H1 (cell line): ENCODE measurements around the gene PPIL3. TPM values are rescaled to one million over a fixed set of nuclear protein-coding genes. Genes with fewer than 3 reads are reported as not detected.
"Not testable (repeated sequence)": the region's sequence is repeated elsewhere in the genome, so short reads cannot be mapped to it uniquely, and the experiment has no call there.

ENCODE experiments used
- CTCF ChIA-PET: fragments of 300-600 bp; sonication (Branson Sonifier 250); formaldehyde crosslinking; loops from one replicate; lab custom pipeline; 2021; ENCODE audit not compliant: partially characterized antibody; lab: Charles Lee
- POLR2A ChIA-PET: fragments of 300-600 bp; sonication (Branson Sonifier 250); formaldehyde crosslinking; loops from one replicate; lab custom pipeline; 2021; ENCODE audit warnings: inconsistent platforms; ENCODE audit not compliant: partially characterized antibody; lab: Charles Lee
- DNase-seq, 2 experiments: peaks; one replicate each; pipeline versions ENCODE4 v3.0.0 to v3.0.0-alpha.2; 2010 to 2022; ENCODE audit warnings: low spot score in 2 of 2, low read depth in 1 of 2, mixed read lengths in 1 of 2
- FAIRE-seq: peaks from 2 replicates; lab custom pipeline; 2011; peaks lifted over from hg19 to GRCh38; lab: Jason Lieb, UNC
- H2AFZ ChIP-seq: 2 replicates; pipeline ENCODE4 v1.8.1; 2012; ENCODE audit warnings: low read length, inconsistent platforms
- H2AK5ac ChIP-seq: 2 replicates; pipeline ENCODE4 v1.6.1; 2013; ENCODE audit warnings: low read depth, low read length
- H2BK120ac ChIP-seq: replicated peaks from 2 replicates; pipeline ENCODE3; 2013; ENCODE audit warnings: low read depth, low read length, inconsistent platforms
- H2BK12ac ChIP-seq: 2 replicates; pipeline ENCODE4 v1.6.1; 2013; ENCODE audit warnings: low read depth, low read length
- H2BK15ac ChIP-seq: 2 replicates; pipeline ENCODE4 v1.6.1; 2013; ENCODE audit warnings: low read length
- H2BK20ac ChIP-seq: 2 replicates; pipeline ENCODE4 v1.6.1; 2013; ENCODE audit warnings: low read length
- H2BK5ac ChIP-seq: 2 replicates; pipeline ENCODE4 v1.6.1; 2013; ENCODE audit warnings: low read depth, low read length
- H3K14ac ChIP-seq: 2 replicates; pipeline ENCODE4 v1.6.1; 2013; ENCODE audit warnings: inconsistent platforms; ENCODE audit not compliant: insufficient read length
- H3K18ac ChIP-seq: 2 replicates; pipeline ENCODE4 v1.6.1; 2013; ENCODE audit warnings: low read length; ENCODE audit errors: extremely low read depth
- H3K23ac ChIP-seq: 2 replicates; pipeline ENCODE4 v1.6.1; 2013; ENCODE audit warnings: inconsistent platforms; ENCODE audit not compliant: insufficient read length
- H3K23me2 ChIP-seq: 2 replicates; pipeline ENCODE4 v1.6.1; 2013; ENCODE audit warnings: low read depth, low read length
- H3K27ac ChIP-seq: 2 replicates; pipeline ENCODE4 v1.6.1; 2011; ENCODE audit warnings: low read depth, low read length, inconsistent platforms
- H3K27me3 ChIP-seq, 4 experiments: replicated peaks in 1 of 4; 1 replicate in 1 of 4; 2 replicates in 3 of 4; pipeline versions ENCODE4 v1.6.1 to v1.8.1; 2011 to 2013; ENCODE audit warnings: low read length in 3 of 4, mild to moderate bottlenecking in 3 of 4, inconsistent platforms in 2 of 4, mixed read lengths in 2 of 4, moderate library complexity in 1 of 4; ENCODE audit not compliant: control insufficient read depth in 3 of 4, insufficient read depth in 3 of 4; ENCODE audit errors: extremely low read depth in 1 of 4
- H3K36me3 ChIP-seq, 4 experiments: 2 replicates each; pipeline versions ENCODE4 v1.6.1 to v1.8.1; 2011 to 2013; ENCODE audit warnings: mild to moderate bottlenecking in 4 of 4, low read length in 3 of 4, moderate library complexity in 2 of 4, control low read depth in 1 of 4, inconsistent platforms in 1 of 4; ENCODE audit not compliant: insufficient read depth in 4 of 4, control insufficient read depth in 2 of 4
- H3K4ac ChIP-seq: replicated peaks from 2 replicates; pipeline ENCODE3; 2013; ENCODE audit warnings: low read length, low read depth, mixed read lengths, inconsistent platforms; ENCODE audit not compliant: insufficient read length
- H3K4me1 ChIP-seq, 4 experiments: replicated peaks in 1 of 4; 1 replicate in 1 of 4; 2 replicates in 3 of 4; pipeline versions ENCODE4 v1.6.1 to v1.8.1; 2011 to 2013; ENCODE audit warnings: low read length in 3 of 4, inconsistent platforms in 2 of 4, mixed read lengths in 1 of 4; ENCODE audit not compliant: insufficient read depth in 4 of 4, control insufficient read depth in 3 of 4
- H3K4me2 ChIP-seq, 2 experiments: 2 replicates each; pipeline versions ENCODE4 v1.6.1 to v1.8.1; 2011 to 2013; ENCODE audit warnings: low read depth in 2 of 2, low read length in 2 of 2, control low read depth in 1 of 2, inconsistent platforms in 1 of 2, mild to moderate bottlenecking in 1 of 2; ENCODE audit not compliant: insufficient read depth in 1 of 2
- H3K4me3 ChIP-seq, 4 experiments: fragments of 200-600, 300-600 bp in 1 of 4; sonication (generic), shearing (Covaris generic), sonication (Bioruptor Twin) in 1 of 4; 2 replicates each; pipeline versions ENCODE4 v1.5.1 to v1.8.1; 2011 to 2016; ENCODE audit warnings: low read length in 4 of 4, low read depth in 3 of 4, control low read depth in 2 of 4, inconsistent platforms in 2 of 4, mild to moderate bottlenecking in 2 of 4, mixed read lengths in 1 of 4, moderate library complexity in 1 of 4; ENCODE audit not compliant: insufficient read depth in 2 of 4; ENCODE audit errors: extremely low read depth in 1 of 4
- H3K56ac ChIP-seq: replicated peaks from 2 replicates; pipeline ENCODE3; 2013; ENCODE audit warnings: low read depth, mild to moderate bottlenecking, mixed read lengths, low read length, inconsistent platforms; ENCODE audit not compliant: insufficient read length
- H3K79me1 ChIP-seq: 2 replicates; pipeline ENCODE4 v1.6.1; 2013; ENCODE audit warnings: low read depth, low read length, control low read depth
- H3K79me2 ChIP-seq, 2 experiments: 2 replicates each; pipeline versions ENCODE4 v1.6.1 to v1.8.1; 2012 to 2013; ENCODE audit warnings: low read length in 2 of 2, mild to moderate bottlenecking in 2 of 2, inconsistent platforms in 1 of 2; ENCODE audit not compliant: insufficient read depth in 2 of 2, control insufficient read depth in 1 of 2
- H3K9ac ChIP-seq, 4 experiments: replicated peaks in 1 of 4; 1 replicate in 1 of 4; 2 replicates in 3 of 4; pipeline versions ENCODE4 v1.6.1 to v1.8.1; 2011 to 2013; ENCODE audit warnings: low read depth in 3 of 4, low read length in 3 of 4, control low read depth in 2 of 4, mild to moderate bottlenecking in 2 of 4, moderate library complexity in 2 of 4, inconsistent platforms in 1 of 4; ENCODE audit errors: extremely low read depth in 1 of 4
- H3K9me3 ChIP-seq, 2 experiments: 2 replicates each; pipeline versions ENCODE4 v1.6.1 to v1.8.1; 2012 to 2013; ENCODE audit warnings: mild to moderate bottlenecking in 2 of 2, moderate library complexity in 2 of 2, control low read depth in 1 of 2, inconsistent platforms in 1 of 2, low read depth in 1 of 2, low read length in 1 of 2, mixed read lengths in 1 of 2; ENCODE audit not compliant: insufficient read depth in 2 of 2
- H4K20me1 ChIP-seq, 2 experiments: replicated peaks in 1 of 2; 2 replicates each; pipeline versions ENCODE3 to v1.8.1; 2011 to 2013; ENCODE audit warnings: inconsistent platforms in 2 of 2, low read length in 2 of 2, mild to moderate bottlenecking in 1 of 2; ENCODE audit not compliant: insufficient read depth in 2 of 2, control insufficient read depth in 1 of 2
- H4K5ac ChIP-seq: 2 replicates; pipeline ENCODE4 v1.6.1; 2013; ENCODE audit warnings: low read length, low read depth, mixed read lengths, inconsistent platforms; ENCODE audit not compliant: insufficient read length
- H4K8ac ChIP-seq: 2 replicates; pipeline ENCODE4 v1.8.0; 2013; ENCODE audit warnings: mild to moderate bottlenecking, moderate library complexity, low read length, inconsistent platforms; ENCODE audit not compliant: insufficient read depth; ENCODE audit errors: extremely low read depth
- H4K91ac ChIP-seq: replicated peaks from 2 replicates; pipeline ENCODE3; 2013; ENCODE audit warnings: low read length, mixed read lengths, inconsistent platforms; ENCODE audit not compliant: insufficient read length
- WGBS, 2 experiments: shearing (Covaris generic) in 1 of 2; methylation state at CpG; one replicate each; pipeline versions ENCODE4 v1.1.6 to v1.1.7; 2013 to 2015; ENCODE audit warnings: low lambda C conversion rate in 2 of 2, mixed read lengths in 2 of 2, inconsistent platforms in 1 of 2, low coverage in 1 of 2, missing lambda C conversion rate in 1 of 2; ENCODE audit not compliant: insufficient replicate concordance in 2 of 2, insufficient coverage in 1 of 2, insufficient read length in 1 of 2; ENCODE audit errors: extremely low coverage in 1 of 2, missing lambda C conversion rate in 1 of 2; 5-methylcytosine and 5-hydroxymethylcytosine counted together
- polyA plus RNA-seq, 7 experiments: library from polyadenylated mRNA; depleted of rRNA in 3 of 7; stranded (reverse) in 5 of 7; unstranded in 2 of 7; fragments of >200 nt in 5 of 7; fragments of 200-250 nt in 2 of 7; gene quantifications; 1 replicate in 5 of 7; 2 replicates in 1 of 7; 4 replicates in 1 of 7; pipeline versions ENCODE4 v1.2.1 to v1.2.3, GENCODE V29; 2011 to 2013; ENCODE audit warnings: missing spikeins in 2 of 7, mixed read lengths in 2 of 7
- total RNA-seq: library from RNA; stranded (reverse); fragmentation: NEBNext Ultra II Directional; extraction: Animal tissue kit (Norgen Biotek cat#: 25700); gene quantifications from 2 replicates; pipeline ENCODE4 v1.2.1, GENCODE V29; 2021

Gene PPIL3
- total and polyA plus RNA-seq, 2 of the 8 experiments (the other 6 are each of a cell fraction or from before 2014, with no cell fraction given) = 30.4 to 48.7 TPM

- H3K9ac ChIP-seq, H4K20me1 ChIP-seq, H3K4ac ChIP-seq, H3K18ac ChIP-seq, H3K27ac ChIP-seq, H2BK15ac ChIP-seq, H3K56ac ChIP-seq, H3K4me1 ChIP-seq, H2BK120ac ChIP-seq, H2BK20ac ChIP-seq, H3K14ac ChIP-seq, H2BK12ac ChIP-seq, H2BK5ac ChIP-seq, H3K4me2 ChIP-seq, H3K79me1 ChIP-seq, FAIRE-seq, H4K8ac ChIP-seq, H3K27me3 ChIP-seq, H3K79me2 ChIP-seq, H3K23ac ChIP-seq, DNase-seq, H2AFZ ChIP-seq, H2AK5ac ChIP-seq, H4K91ac ChIP-seq, H3K4me3 ChIP-seq, H3K23me2 ChIP-seq, H3K9me3 ChIP-seq, H4K5ac ChIP-seq: not testable (repeated sequence)
- ChIA-PET POLR2A (interaction anchor here (1.2 kb wide), 1 partner anchor 20 kb away, joined by 3 read pairs; no protein-coding TSS in a partner anchor), CTCF (interaction anchor here (0.6 to 1.1 kb wide), 4 partner anchors 11 to 24 kb away, joined by 3 to 4 read pairs (median 4); no protein-coding TSS in a partner anchor)
- H3K36me3 ChIP-seq = peaks cover 4 to 59% (median 32%) of the 10 kb centered on the region in 4 experiments
- 82% methylated on average over 2 of the region's 2 CpGs; no CpG with 5 or more reads in 1 of the 2 experiments for WGBS, 2 experiments
Observed at GRCh38 chr2:200881715-200882249, 7.1 kb downstream of the PPIL3 start.
